ENCODE measurements around the gene CORO2B.

DNA sequence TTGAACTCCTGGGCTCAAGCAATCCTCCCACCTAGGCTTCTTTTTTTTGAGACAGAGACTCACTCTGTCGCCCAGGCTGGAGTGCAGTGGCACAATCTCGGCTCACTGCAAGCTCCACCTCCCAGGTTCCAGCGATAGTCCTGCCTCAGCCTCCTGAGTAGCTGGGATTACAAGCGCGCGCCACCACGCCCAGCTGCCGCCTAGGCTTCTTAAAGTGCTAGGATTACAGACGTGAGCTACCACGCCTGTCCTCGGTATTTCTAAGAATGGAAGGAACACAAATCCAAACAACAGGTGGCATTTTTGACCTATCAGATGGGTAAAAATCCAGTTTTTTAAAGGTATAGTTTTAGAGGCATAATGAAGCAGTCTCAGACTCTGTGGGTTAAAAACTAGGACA lies 128.1 kb downstream of the CORO2B start:
- TF ChIP-seq ZNF274 (IDR thresholded peaks at IDR 0.05; ENCODE audit: low read depth, low read length) = no peak
- TF ChIP-seq SUZ12 (IDR thresholded peaks at IDR 0.05; ENCODE audit: extremely low read depth, insufficient read depth, insufficient read length) = no peak

Data from NT2/D1 (cell line).